HG02610 (cell line): ENCODE measurements around the gene ENHO.
"Not testable (repeated sequence)": the region's sequence is repeated elsewhere in the genome, so short reads cannot be mapped to it uniquely, and the experiment has no call there.

Experiments
- ATAC-seq: cut with Tn5 transposase; IDR thresholded peaks from one replicate; pipeline ENCODE4 v1.9.1; 2021; ENCODE audit warnings: mild to moderate bottlenecking, moderate library complexity; ENCODE audit not compliant: unreplicated experiment

ENHO gene

DNA sequence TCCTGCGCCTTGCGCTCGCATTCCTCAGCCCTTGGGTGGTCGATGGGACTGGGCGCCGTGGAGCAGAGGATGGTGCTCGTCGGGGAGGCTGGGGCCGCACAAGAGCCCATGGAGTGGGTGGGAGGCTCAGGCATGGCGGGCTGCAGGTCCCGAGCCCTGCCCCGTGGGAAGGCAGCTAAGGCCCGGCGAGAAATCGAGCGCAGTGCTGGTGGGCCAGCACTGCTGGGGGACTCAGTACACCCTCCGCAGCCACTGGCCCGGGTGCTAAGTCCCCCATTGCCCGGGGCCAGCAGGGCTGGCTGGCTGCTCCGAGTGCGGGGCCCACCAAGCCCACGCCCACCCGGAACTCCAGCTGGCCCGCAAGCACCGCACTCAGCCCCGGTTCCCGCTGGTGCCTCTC lies 40.0 kb downstream of the ENHO start:
- not testable (repeated sequence) for ATAC-seq

GRCh38 chr9:34481620-34482019 lies 41.2 kb downstream of the ENHO start:
- not testable (repeated sequence) for ATAC-seq

GRCh38 chr9:34479431-34479866 lies 43.3 kb downstream of the ENHO start:
- no peak for ATAC-seq

GRCh38 chr9:34477541-34477940 lies 45.2 kb downstream of the ENHO start:
- no peak for ATAC-seq

DNA sequence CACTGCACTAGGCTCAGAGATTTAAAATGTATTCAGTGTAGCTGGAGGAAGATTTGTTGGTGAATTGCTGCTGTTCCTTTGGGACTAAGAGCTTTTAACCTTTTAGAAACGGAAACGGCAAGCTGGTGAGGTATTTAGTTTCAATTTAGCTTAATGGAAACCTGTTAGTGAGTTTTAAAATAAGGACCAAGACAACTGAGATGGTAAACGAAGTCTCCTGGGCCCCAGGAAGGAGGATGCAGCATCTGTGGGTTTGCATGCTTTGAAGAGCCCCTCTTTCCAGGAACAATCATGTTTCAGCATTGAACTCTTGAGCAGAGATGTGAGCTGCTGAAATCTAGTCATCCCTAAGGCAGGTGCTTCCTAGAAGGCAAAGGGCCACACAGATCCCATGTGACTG lies 47.7 kb downstream of the ENHO start:
- no peak for ATAC-seq
